Measurements from ENCODE around the gene RBM14.

Gene RBM14

GRCh38 chr11:66641834-66642233 lies 25.4 kb downstream of the RBM14 start:
- H3K4me3 ChIP-seq (ENCODE audit: low read depth, low read length): peak overlapping the region; percentile 97
- no peak for DNase-seq (ENCODE audit: low read depth)
- TF ChIP-seq CTCF (IDR thresholded peaks at IDR 0.05; ENCODE audit: insufficient read depth, low read depth, low read length, missing control alignments): no peak

- no peak overlapping the region for H3K4me3 ChIP-seq (ENCODE audit: low read depth, low read length)
- DNase-seq (ENCODE audit: low read depth): no peak
- TF ChIP-seq CTCF (IDR thresholded peaks at IDR 0.05; ENCODE audit: insufficient read depth, low read depth, low read length, missing control alignments): no peak
Measured at GRCh38 chr11:66643745-66644437, 27.5 kb downstream of the RBM14 start.

- no peak for TF ChIP-seq CTCF (IDR thresholded peaks at IDR 0.05; ENCODE audit: insufficient read depth, low read depth, low read length, missing control alignments)
- H3K4me3 ChIP-seq (ENCODE audit: low read depth, low read length): no peak overlapping the region
- DNase-seq (ENCODE audit: low read depth): no peak
Measured at GRCh38 chr11:66646828-66647227, 30.4 kb downstream of the RBM14 start.

GRCh38 chr11:66649903-66650302 lies 33.5 kb downstream of the RBM14 start:
- TF ChIP-seq CTCF (IDR thresholded peaks at IDR 0.05; ENCODE audit: insufficient read depth, low read depth, low read length, missing control alignments): no peak
- no peak overlapping the region for H3K4me3 ChIP-seq (ENCODE audit: low read depth, low read length)
- no peak for DNase-seq (ENCODE audit: low read depth)

- TF ChIP-seq CTCF (IDR thresholded peaks at IDR 0.05; ENCODE audit: insufficient read depth, low read depth, low read length, missing control alignments): no peak
- no peak overlapping the region for H3K4me3 ChIP-seq (ENCODE audit: low read depth, low read length)
- DNase-seq (ENCODE audit: low read depth): peak; percentile 38
Measured at GRCh38 chr11:66651016-66651415, 34.6 kb downstream of the RBM14 start.

- no peak for DNase-seq (ENCODE audit: low read depth)
- H3K4me3 ChIP-seq (ENCODE audit: low read depth, low read length): no peak overlapping the region
- TF ChIP-seq CTCF (IDR thresholded peaks at IDR 0.05; ENCODE audit: insufficient read depth, low read depth, low read length, missing control alignments): no peak
Measured at GRCh38 chr11:66652651-66653050, 36.2 kb downstream of the RBM14 start.

- H3K4me3 ChIP-seq (ENCODE audit: low read depth, low read length): no peak overlapping the region
- DNase-seq (ENCODE audit: low read depth): no peak
- TF ChIP-seq CTCF (IDR thresholded peaks at IDR 0.05; ENCODE audit: insufficient read depth, low read depth, low read length, missing control alignments): no peak
Measured at GRCh38 chr11:66653123-66653522, 36.7 kb downstream of the RBM14 start.
